Measurements from ENCODE around the gene KDM5C.

The KDM5C gene

DNA sequence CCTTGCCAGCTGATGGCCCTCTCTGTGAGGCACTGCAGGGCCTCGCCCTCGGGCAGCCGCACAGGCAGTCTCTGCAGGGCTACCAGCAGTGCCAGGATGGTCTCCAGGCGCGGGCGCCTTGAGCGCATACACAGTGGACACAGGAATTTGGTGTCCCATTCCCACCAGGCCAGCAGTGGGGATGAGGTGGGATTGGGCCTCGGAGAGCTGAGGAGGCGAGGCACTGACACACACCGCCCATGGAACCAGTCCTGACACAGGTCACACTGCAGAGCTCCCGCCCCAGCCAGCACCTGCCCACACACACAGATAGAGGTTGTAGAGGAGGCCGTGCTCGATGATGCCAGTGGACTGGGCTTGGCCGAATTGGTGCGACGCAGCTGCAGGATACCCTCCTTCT is 30.7 kb downstream of the KDM5C start:
- no peak overlapping the region for H3K4me3 ChIP-seq (ENCODE audit: low read depth, low read length)
- TF ChIP-seq, protein P1, sequence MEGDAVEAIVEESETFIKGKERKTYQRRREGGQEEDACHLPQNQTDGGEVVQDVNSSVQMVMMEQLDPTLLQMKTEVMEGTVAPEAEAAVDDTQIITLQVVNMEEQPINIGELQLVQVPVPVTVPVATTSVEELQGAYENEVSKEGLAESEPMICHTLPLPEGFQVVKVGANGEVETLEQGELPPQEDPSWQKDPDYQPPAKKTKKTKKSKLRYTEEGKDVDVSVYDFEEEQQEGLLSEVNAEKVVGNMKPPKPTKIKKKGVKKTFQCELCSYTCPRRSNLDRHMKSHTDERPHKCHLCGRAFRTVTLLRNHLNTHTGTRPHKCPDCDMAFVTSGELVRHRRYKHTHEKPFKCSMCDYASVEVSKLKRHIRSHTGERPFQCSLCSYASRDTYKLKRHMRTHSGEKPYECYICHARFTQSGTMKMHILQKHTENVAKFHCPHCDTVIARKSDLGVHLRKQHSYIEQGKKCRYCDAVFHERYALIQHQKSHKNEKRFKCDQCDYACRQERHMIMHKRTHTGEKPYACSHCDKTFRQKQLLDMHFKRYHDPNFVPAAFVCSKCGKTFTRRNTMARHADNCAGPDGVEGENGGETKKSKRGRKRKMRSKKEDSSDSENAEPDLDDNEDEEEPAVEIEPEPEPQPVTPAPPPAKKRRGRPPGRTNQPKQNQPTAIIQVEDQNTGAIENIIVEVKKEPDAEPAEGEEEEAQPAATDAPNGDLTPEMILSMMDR (IDR thresholded peaks at IDR 0.05; ENCODE audit: insufficient read depth, low read depth, low read length, missing control alignments): no peak
- DNase-seq (ENCODE audit: low read depth): no peak

DNA sequence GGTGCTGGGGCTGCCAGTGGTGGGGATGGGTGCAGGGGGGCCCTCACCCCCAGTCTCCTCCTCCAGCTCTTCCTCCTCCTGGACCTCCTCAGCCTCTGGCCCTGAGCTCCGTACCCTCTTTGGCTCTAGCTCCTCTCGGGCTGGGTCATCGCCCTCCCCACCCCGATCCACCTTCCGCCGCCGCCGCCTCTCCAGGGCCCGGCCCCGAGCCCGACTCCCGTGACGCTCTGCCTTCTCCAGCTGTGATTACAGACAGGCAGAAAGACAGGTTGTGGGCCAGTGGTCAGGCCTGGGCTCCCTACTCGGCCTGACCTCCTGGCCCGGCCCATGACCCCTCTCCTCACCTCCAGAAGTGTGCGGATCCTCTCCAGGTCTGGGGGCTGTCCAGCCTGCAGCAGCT is 31.9 kb downstream of the KDM5C start:
- no peak for DNase-seq (ENCODE audit: low read depth)
- no peak overlapping the region for H3K4me3 ChIP-seq (ENCODE audit: low read depth, low read length)
- TF ChIP-seq, protein P1 (IDR thresholded peaks at IDR 0.05; ENCODE audit: insufficient read depth, low read depth, low read length, missing control alignments): no peak

DNA sequence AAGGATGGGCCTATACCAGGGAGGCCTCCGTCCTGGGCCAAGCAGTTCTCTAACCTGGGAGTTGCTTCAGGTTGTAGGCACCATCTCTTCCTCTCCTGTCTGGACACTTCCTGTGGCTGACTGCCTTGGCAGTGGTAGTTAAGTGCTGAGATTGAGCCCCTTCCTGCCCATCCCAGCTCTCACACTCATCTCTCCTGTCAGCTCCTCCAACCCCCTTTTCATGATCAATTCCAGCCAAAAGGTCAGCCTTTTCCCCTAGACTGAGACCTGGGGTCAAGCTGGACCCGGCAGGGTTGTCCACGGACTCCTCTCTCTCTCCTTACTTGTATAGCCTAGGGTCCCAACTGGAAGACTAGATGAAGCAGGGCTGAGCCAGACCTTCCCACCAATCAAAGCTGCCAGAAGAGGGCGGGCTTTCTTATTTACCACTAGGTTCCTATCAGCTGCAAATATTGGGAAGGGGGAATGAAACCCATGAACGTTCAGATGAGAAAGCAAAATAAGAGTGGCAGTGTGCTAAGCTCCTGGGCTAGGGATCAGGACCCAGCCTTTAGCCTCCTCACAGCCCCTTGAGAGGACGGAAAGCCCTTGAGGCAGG is 34.5 kb downstream of the KDM5C start:
- no peak overlapping the region for H3K4me3 ChIP-seq (ENCODE audit: low read depth, low read length)
- no peak for DNase-seq (ENCODE audit: low read depth)
- TF ChIP-seq, protein P1 (IDR thresholded peaks at IDR 0.05; ENCODE audit: insufficient read depth, low read depth, low read length, missing control alignments): peak; percentile 5

DNA sequence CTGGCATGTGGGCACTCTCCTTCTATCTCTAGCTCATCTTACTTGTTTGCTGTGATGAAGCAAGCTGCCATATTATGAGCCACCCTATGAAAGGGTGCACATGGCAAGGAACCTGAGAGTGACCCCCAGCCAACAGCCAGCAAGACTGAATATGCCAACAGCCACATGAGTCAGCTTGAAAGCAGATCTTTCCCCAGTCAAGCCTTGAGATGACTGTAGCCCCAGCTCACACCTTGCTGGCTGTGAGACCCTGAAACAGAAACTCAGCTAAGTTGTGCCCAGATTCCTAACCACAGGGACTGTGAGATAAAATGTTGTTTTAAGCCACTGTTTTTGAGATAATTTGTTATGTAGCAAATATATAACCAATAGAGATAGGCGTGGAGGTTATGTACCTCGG is 36.2 kb downstream of the KDM5C start:
- DNase-seq (ENCODE audit: low read depth): peak; percentile 78
- H3K4me3 ChIP-seq (ENCODE audit: low read depth, low read length): no peak overlapping the region
- TF ChIP-seq, protein P1 (IDR thresholded peaks at IDR 0.05; ENCODE audit: insufficient read depth, low read depth, low read length, missing control alignments): no peak

DNA sequence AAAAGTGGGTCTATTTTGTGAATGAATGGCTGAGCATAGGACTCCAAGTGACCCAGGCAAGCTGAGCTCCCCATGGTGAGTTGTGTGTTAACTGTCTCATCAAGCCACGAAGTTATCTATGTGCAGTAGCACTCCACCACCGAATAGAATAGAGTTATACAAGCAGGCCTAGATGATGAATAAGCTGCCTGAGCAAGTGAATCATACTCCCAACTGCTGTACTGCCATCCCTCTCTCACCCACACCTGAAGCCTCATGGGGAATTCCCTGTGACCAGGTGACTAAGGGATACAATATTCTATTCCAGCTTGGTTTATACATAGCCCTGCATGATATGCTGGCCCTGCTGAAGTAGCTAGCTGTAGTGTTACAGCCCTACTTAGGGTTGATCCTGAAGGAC is 38.7 kb downstream of the KDM5C start:
- no peak overlapping the region for H3K4me3 ChIP-seq (ENCODE audit: low read depth, low read length)
- TF ChIP-seq, protein P1 (IDR thresholded peaks at IDR 0.05; ENCODE audit: insufficient read depth, low read depth, low read length, missing control alignments): no peak
- DNase-seq (ENCODE audit: low read depth): no peak

DNA sequence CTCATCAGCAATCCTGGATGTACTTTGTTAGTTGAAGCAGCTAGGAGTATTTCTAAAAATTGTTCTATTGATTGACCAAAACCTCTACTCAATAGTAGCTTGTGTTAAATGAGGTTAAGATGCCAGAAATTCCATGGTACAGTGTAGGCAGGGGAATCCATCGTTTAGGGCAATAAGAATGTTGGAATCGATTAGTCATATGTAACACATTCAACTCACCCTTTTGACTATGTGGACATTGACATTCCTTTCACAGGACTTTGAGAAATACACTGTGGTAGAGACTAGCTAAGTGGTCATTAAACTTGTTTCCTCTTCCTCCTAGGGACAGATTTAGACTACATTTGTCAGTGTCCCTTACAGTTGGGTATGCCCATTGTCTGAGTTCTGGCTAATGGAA is 40.2 kb downstream of the KDM5C start:
- TF ChIP-seq, protein P1 (IDR thresholded peaks at IDR 0.05; ENCODE audit: insufficient read depth, low read depth, low read length, missing control alignments): no peak
- no peak overlapping the region for H3K4me3 ChIP-seq (ENCODE audit: low read depth, low read length)
- DNase-seq (ENCODE audit: low read depth): no peak

DNA sequence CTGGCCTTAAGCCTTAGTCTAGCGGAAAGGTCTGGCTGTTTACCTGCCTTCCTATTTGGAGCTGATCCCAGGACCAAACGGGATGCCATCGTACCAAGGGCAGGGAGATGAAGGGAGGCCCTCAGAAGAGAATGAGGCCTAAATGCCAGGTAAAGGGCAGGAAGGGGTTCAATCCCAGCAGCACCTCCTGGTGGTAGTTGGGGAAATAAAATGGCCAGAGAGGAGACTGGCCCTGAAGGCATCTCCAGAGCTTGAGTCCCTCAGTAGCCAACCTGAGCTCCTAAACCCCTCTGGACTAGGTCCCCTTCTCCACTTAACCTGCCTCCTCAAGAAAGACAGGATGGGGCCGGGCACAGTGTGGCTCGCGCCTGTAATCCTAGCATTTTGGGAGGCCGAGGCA is 53.7 kb downstream of the KDM5C start:
- TF ChIP-seq, protein P1 (IDR thresholded peaks at IDR 0.05; ENCODE audit: insufficient read depth, low read depth, low read length, missing control alignments): no peak
- no peak overlapping the region for H3K4me3 ChIP-seq (ENCODE audit: low read depth, low read length)
- no peak for DNase-seq (ENCODE audit: low read depth)
